HG03159 (cell line): Measurements from ENCODE around the gene MYO5A.
"Not testable (repeated sequence)": the region's sequence is repeated elsewhere in the genome, so short reads cannot be mapped to it uniquely, and the experiment has no call there.

Experiments used
- ATAC-seq: cut with Tn5 transposase; IDR thresholded peaks from one replicate; pipeline ENCODE4 v1.9.1; 2021; ENCODE audit warnings: mild to moderate bottlenecking, moderate library complexity; ENCODE audit not compliant: unreplicated experiment

Gene MYO5A

DNA sequence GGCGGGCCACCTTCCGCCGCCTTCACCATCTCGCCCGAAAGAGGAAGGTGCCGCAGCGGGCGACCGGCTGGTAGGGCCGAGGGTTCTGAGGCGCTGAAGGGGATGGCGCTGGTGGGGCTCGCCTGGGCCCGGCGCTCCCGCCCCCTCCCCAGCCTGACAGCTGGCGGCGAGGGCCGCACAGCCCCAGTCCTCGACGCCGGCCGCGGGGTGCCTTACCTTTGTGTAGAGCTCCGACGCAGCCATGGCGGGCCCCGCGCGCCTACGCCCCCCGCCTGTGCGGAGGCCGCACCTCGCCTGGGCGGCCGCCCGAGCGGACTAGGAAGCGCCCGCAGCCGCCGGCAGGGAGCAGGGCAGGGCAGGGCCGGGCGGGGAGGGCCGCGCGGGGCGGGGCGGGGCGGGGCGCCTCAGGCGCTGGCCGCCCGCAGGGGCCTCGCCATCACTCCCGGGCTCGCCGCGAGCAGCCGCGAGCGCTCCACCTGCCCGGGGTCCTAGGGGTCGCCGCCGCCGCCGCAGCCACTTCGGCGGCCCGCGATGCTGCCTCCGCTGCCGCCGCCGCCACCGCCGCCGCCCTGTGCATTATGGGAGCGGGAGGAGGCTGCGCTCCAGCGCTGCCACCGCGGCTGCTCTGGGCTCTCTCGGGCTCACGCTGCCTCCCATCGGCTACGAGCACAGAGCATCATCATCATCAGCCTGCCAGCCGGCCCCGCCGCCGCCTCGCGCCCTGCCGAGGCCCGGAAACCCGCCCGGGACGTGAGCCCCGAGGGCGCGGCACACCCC is at the start of gene MYO5A:
TSS of gene MYO5A (minus strand) at position 317 of the 777 bp plus-strand sequence. CDS start at position 243, 74 bp downstream.
- ATAC-seq: peak; percentile 84

- no peak for ATAC-seq
Measured at GRCh38 chr15:52576692-52577091, 48.0 kb upstream of the MYO5A start.

DNA sequence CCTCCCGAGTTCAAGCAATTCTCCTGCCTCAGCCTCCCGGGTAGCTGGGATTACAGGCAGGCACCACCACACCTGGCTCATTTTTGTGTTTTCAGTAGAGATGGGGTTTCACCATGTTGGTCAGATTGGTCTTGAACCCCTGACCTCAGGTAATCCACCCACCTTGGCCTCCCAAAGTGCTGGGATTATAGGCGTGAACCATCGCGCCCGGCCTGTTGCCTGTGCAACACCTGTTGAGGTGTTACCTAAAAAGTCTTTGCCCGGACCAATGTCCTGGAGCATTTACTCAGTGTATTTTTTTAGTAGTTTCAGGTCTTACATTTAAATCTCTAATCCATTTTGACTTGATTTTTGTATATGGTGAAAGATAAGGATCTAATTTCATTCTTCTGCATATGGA is 46.9 kb upstream of the MYO5A start:
- not testable (repeated sequence) for ATAC-seq

DNA sequence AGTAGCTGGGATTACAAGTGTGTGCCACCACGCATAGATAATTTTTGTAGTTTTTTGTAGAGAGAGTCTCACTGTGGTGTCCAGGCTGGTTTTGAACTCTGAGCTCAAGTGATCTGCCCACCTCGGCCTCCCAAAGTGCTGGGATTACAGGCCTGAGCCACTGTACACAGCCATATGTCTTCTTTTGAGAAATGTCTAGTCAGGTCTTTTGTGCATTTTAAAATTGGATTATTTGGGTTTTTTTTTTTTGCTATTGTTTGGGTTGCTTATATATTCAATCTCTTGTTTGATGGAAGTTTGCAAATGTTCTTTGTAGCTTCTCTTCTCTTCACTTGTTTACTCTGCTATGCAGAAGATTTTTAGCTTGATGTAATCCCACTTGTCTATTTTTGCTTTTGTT is 46.4 kb upstream of the MYO5A start:
- no peak for ATAC-seq

- not testable (repeated sequence) for ATAC-seq
Measured at GRCh38 chr15:52574623-52575022, 45.9 kb upstream of the MYO5A start.

DNA sequence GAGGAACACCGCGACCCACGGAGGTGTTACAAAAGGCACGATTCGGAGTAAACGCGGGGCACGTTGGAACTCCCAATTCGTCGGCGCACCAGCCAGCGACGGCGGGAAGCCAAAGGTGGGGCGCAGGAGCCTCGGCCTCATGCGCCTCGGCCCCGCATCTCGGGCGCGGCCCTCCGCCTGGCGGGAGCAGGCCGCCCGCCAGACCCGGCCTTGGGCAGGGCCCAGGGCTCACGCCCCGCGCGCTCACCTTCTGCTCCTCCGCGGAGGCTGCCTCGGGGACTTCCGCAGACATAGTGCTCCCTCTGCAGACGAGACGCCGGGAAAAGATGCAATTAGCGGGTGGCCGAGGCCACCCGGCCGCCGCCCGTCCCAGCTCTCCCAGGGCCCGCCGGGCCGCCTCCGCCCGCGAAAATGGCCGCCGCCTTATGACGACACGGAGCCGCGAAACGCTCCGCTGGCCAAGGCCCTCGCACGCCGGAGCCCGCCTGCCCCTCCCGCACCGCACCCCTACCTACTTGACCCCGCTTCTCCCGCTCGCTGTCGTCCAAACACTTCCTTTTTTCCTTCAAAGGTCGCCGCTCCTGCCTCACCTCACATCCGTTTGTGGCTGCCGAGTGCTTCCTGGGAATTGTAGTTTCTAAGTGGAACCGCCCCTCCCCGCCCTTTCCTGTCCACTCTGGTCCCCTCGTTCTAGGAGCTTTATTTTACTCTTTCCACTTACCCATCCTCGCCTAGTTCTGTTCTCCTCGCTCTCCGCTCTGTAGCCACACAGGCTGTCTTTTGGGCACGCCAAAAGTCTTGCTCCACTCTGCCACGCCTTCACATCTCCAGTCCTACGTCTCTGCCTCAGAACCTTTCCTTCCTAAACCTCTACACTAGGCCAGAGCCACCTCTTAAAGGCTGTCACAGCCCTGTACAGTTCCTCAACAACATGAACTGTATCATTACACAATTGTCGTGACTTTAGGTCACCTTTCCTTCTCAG is 40.2 kb upstream of the MYO5A start, which contains the start of gene ARPP19:
TSS of gene ARPP19 (minus strand) at position 430 of the 985 bp plus-strand sequence. CDS start at position 292, 138 bp downstream.
- peak; percentile 65 for ATAC-seq

DNA sequence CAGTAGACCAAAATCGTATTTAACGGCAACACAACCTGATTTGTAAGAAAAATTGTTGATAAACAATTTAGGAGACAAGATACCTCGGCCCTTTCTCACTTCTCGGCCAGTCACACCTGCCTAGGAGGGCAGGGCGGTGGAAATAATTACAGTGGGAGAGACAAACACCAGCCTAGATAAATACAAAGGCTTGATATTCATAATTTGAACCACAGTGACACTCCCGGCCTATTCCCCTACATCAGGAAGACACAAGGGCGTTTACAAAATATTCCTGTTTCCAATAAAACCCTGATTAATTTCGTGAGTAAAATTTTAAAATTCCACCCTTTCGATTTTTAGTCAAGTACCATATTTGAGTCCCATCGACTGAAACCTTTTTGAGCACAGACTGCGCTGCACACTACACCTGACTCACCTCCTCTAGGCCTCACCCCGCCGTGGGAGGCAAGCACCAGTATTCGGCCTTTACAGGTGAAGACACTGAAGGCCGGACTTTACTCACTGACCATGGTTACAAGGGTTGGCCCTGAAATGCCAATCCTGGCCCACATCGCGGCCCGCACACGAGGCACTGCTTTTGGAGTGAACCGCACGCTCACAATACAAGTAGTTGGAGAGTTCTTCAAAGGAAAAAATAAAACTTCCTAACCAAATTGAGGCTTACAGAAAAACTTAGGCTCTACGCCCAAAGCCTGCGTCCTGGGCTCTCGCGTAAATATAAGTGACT is 39.4 kb upstream of the MYO5A start:
- no peak for ATAC-seq

GRCh38 chr15:52566889-52567288 is 38.2 kb upstream of the MYO5A start:
- ATAC-seq: no peak

- ATAC-seq: peak; percentile 48
Measured at GRCh38 chr15:52565417-52566358, 37.0 kb upstream of the MYO5A start.

DNA sequence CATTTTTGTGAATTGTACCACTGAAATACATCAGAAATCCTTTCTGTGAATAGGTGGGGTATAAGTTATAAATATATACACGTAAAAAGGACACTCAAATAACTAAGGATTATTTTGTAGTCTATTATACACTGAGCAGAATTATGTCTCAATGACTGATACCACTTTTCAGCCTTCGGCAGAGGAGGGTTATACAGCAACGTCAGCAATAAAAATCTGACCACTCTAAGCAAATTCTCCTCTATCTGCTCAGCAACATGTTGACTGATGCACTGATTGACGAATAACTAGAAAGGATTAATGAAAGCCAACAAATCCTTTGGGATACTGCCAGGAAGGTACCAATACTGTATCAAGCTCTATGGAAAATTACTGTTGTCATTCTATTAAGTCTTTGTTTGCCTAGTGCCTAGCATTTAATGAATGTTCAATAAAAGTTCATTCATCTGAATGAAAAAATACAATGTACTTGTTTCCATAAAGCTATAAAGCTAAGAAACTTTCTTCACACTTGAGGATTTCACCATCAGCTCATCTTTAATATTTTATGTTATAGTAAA is 34.9 kb upstream of the MYO5A start:
- no peak for ATAC-seq

GRCh38 chr15:52559575-52559974 is 30.9 kb upstream of the MYO5A start:
- no peak for ATAC-seq

DNA sequence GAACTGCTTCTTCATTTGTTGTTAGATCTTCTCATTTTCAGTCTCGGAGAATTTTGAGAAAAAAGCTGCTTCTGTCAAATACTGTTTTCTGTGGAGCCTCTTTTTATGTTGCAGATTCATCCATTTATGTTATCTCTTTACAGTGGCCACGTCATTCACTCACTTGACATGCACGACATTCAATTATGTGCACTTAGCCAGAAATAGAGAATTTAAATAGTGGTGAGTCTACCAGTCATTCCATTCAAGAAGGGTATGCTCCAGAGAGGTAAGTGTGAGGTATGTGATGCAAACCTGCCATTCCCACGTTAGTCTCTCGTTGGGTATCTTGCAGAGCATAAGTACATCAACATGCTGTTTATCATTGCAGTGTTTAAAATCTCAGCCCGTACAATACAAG is 30.3 kb upstream of the MYO5A start:
- no peak for ATAC-seq

DNA sequence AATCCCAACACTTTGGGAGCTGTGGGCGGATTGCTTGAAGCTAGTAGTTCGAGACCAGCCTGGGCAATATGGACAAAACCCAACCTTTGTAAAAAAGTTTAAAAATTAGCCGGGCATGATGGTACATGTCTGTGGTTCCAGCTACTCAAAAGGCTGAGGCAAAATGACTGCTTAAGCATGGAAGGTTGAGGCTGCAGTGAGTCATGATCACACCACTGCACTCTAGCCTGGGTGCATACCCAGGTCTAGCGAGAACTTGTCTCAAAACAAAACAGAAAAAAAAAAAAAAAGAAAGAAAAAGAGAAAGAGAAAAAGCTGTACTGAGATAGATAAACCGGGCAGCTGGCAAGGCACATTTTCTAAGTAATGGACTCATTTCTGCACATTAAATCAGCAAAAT is 29.5 kb upstream of the MYO5A start:
- peak; percentile 73 for ATAC-seq

DNA sequence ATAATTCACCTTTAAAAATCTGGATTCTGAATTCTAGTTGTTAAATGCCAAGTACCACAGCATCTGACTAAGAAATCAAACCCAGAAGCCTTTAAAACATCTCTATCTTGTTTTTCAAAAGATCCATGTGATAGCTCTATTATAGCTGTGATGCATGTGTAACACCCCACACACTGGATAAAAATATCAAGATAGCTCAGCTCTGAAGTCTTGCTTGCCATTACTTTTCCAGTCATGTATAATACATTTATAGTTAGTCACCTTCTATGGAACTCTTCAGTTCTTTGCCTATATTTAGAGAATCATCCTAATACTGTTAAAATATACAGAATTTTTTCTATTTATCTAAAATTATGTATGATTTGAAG is 28.6 kb upstream of the MYO5A start:
- no peak for ATAC-seq

GRCh38 chr15:52556524-52557273 is 28.0 kb upstream of the MYO5A start:
- ATAC-seq: no peak

- no peak for ATAC-seq
Measured at GRCh38 chr15:52552303-52552702, 23.6 kb upstream of the MYO5A start.

GRCh38 chr15:52551762-52552161 is 23.1 kb upstream of the MYO5A start:
- ATAC-seq: no peak

GRCh38 chr15:52551186-52551585 is 22.5 kb upstream of the MYO5A start:
- not testable (repeated sequence) for ATAC-seq
